H9 (cell line): ENCODE measurements around the gene SLC9A9. TPM values are rescaled to one million over a fixed set of nuclear protein-coding genes. Genes with fewer than 3 reads are reported as not detected.

ENCODE experiments used
- DNase-seq: peaks from one replicate; pipeline ENCODE4 v3.0.0-alpha.2; 2017
- H2AFZ ChIP-seq: one replicate; pipeline ENCODE4 v1.6.1; 2013; ENCODE audit warnings: mild to moderate bottlenecking, low read length, control low read depth, moderate library complexity
- H2AK5ac ChIP-seq: 2 replicates; pipeline ENCODE4 v1.6.1; 2013; ENCODE audit warnings: low read length, control low read depth, mixed read lengths; ENCODE audit not compliant: insufficient read length
- H2BK120ac ChIP-seq: one replicate; pipeline ENCODE4 v1.6.1; 2013; ENCODE audit warnings: low read depth, mild to moderate bottlenecking, low read length, control low read depth, inconsistent platforms; ENCODE audit not compliant: poor library complexity, severe bottlenecking
- H2BK12ac ChIP-seq: 2 replicates; pipeline ENCODE4 v1.6.1; 2013; ENCODE audit warnings: low read length, control low read depth, mixed read lengths, low read depth; ENCODE audit not compliant: insufficient read length
- H2BK15ac ChIP-seq: 2 replicates; pipeline ENCODE4 v1.6.1; 2013; ENCODE audit warnings: low read depth, low read length, control low read depth
- H2BK20ac ChIP-seq: one replicate; pipeline ENCODE4 v1.6.1; 2013; ENCODE audit warnings: low read depth, mild to moderate bottlenecking, low read length, control low read depth, inconsistent platforms; ENCODE audit not compliant: poor library complexity, severe bottlenecking
- H2BK5ac ChIP-seq: 2 replicates; pipeline ENCODE4 v1.6.1; 2013; ENCODE audit warnings: low read length, control low read depth, mixed read lengths; ENCODE audit not compliant: insufficient read length
- H3K14ac ChIP-seq: 2 replicates; pipeline ENCODE4 v1.6.1; 2013; ENCODE audit warnings: low read length, control low read depth; ENCODE audit not compliant: insufficient read depth
- H3K18ac ChIP-seq: 2 replicates; pipeline ENCODE4 v1.6.1; 2013; ENCODE audit warnings: low read depth, mild to moderate bottlenecking, mixed read lengths, low read length, control low read depth; ENCODE audit not compliant: insufficient read length
- H3K23ac ChIP-seq: 2 replicates; pipeline ENCODE4 v1.6.1; 2013; ENCODE audit warnings: low read length, control low read depth, mixed read lengths, low read depth; ENCODE audit not compliant: insufficient read length
- H3K23me2 ChIP-seq: 2 replicates; pipeline ENCODE4 v1.6.1; 2013; ENCODE audit warnings: low read depth, mild to moderate bottlenecking, mixed read lengths, low read length, control low read depth; ENCODE audit not compliant: insufficient read length, poor library complexity, severe bottlenecking
- H3K27ac ChIP-seq: 2 replicates; pipeline ENCODE4 v1.5.1; 2013; ENCODE audit warnings: low read length, control low read depth, mixed read lengths, low read depth; ENCODE audit not compliant: insufficient read length
- H3K27me3 ChIP-seq: 2 replicates; pipeline ENCODE4 v1.6.1; 2013; ENCODE audit warnings: low read length, control low read depth, inconsistent platforms; ENCODE audit not compliant: insufficient read depth
- H3K4ac ChIP-seq: 2 replicates; pipeline ENCODE4 v1.6.1; 2013; ENCODE audit warnings: low read depth, mild to moderate bottlenecking, control low read depth, inconsistent platforms, low read length, moderate library complexity
- H3K4me1 ChIP-seq: 2 replicates; pipeline ENCODE4 v1.6.1; 2013; ENCODE audit warnings: low read length, control low read depth, inconsistent platforms; ENCODE audit not compliant: insufficient read depth
- H3K4me2 ChIP-seq: 2 replicates; pipeline ENCODE4 v1.6.1; 2013; ENCODE audit warnings: low read length, control low read depth, mixed read lengths; ENCODE audit not compliant: insufficient read length, insufficient read depth
- H3K56ac ChIP-seq: 2 replicates; pipeline ENCODE4 v1.6.1; 2013; ENCODE audit warnings: low read depth, mild to moderate bottlenecking, mixed read lengths, low read length, control low read depth; ENCODE audit not compliant: insufficient read length
- H3K79me1 ChIP-seq: 2 replicates; pipeline ENCODE4 v1.6.1; 2013; ENCODE audit warnings: low read depth, mild to moderate bottlenecking, moderate library complexity, low read length, control low read depth, inconsistent platforms; ENCODE audit not compliant: insufficient read depth, poor library complexity, severe bottlenecking
- H3K79me2 ChIP-seq: 2 replicates; pipeline ENCODE4 v1.6.1; 2013; ENCODE audit warnings: low read length, control low read depth, inconsistent platforms; ENCODE audit not compliant: insufficient read depth
- H3K9ac ChIP-seq: 2 replicates; pipeline ENCODE4 v1.6.1; 2013; ENCODE audit warnings: low read length, control low read depth, mixed read lengths; ENCODE audit not compliant: insufficient read length; ENCODE audit errors: extremely low read depth
- H3K9me3 ChIP-seq: one replicate; pipeline ENCODE4 v1.6.1; 2013; ENCODE audit warnings: low read depth, low read length, inconsistent platforms; ENCODE audit not compliant: control insufficient read depth
- H3T11ph ChIP-seq: one replicate; pipeline ENCODE4 v1.6.1; 2013; ENCODE audit warnings: mild to moderate bottlenecking, low read length, control low read depth, inconsistent platforms
- H4K20me1 ChIP-seq: one replicate; pipeline ENCODE4 v1.6.1; 2013; ENCODE audit not compliant: control insufficient read depth, insufficient read length, insufficient read depth
- H4K5ac ChIP-seq: 2 replicates; pipeline ENCODE4 v1.6.1; 2013; ENCODE audit warnings: low read depth, mild to moderate bottlenecking, mixed read lengths, low read length, control low read depth; ENCODE audit not compliant: insufficient read length
- H4K8ac ChIP-seq: replicated peaks from 2 replicates; pipeline ENCODE4 v1.6.1; 2013; ENCODE audit warnings: low read length, control low read depth, mixed read lengths, low read depth; ENCODE audit not compliant: insufficient read length
- H4K91ac ChIP-seq: 2 replicates; pipeline ENCODE4 v1.6.1; 2013; ENCODE audit warnings: low read depth, mild to moderate bottlenecking, moderate library complexity, mixed read lengths, low read length, control low read depth; ENCODE audit not compliant: insufficient read length
- H3K27ac Mint-ChIP-seq, 3 experiments: 2 replicates in 2 of 3; 3 replicates in 1 of 3; pipeline ENCODE4 v1.8.0; 2020 to 2021; ENCODE audit warnings: mixed read lengths in 3 of 3, mild to moderate bottlenecking in 1 of 3, moderate library complexity in 1 of 3
- H3K27me3 Mint-ChIP-seq: 2 replicates; pipeline ENCODE4 v1.8.0; 2021; ENCODE audit warnings: low read depth, mild to moderate bottlenecking, moderate library complexity, mixed read lengths
- H3K36me3 Mint-ChIP-seq, 3 experiments: 2 replicates in 2 of 3; 3 replicates in 1 of 3; pipeline ENCODE4 v1.8.0; 2020 to 2021; ENCODE audit warnings: low read depth in 3 of 3, mixed read lengths in 3 of 3; ENCODE audit not compliant: insufficient read depth in 1 of 3
- H3K4me1 Mint-ChIP-seq, 2 experiments: 2 replicates each; pipeline ENCODE4 v1.8.0; 2020; ENCODE audit warnings: mixed read lengths in 2 of 2
- H3K4me3 Mint-ChIP-seq, 2 experiments: 2 replicates in 1 of 2; 3 replicates in 1 of 2; pipeline ENCODE4 v1.8.0; 2020 to 2021; ENCODE audit warnings: mild to moderate bottlenecking in 2 of 2, mixed read lengths in 2 of 2, moderate library complexity in 1 of 2
- H3K9me3 Mint-ChIP-seq, 2 experiments: 2 replicates in 1 of 2; 3 replicates in 1 of 2; pipeline ENCODE4 v1.8.0; 2020; ENCODE audit warnings: mild to moderate bottlenecking in 2 of 2, mixed read lengths in 2 of 2, moderate library complexity in 1 of 2
- WGBS: extraction: QIAGEN DNeasy Blood & Tissue Kit; methylation state at CpG from one replicate; pipeline ENCODE4 v1.1.7; 2013; ENCODE audit warnings: missing lambda C conversion rate, low lambda C conversion rate, mixed read lengths; ENCODE audit not compliant: insufficient read length; ENCODE audit errors: extremely low coverage; 5-methylcytosine and 5-hydroxymethylcytosine counted together
- total RNA-seq: library from RNA; stranded (reverse); gene quantifications from 2 replicates; pipeline ENCODE4 v1.2.1, GENCODE V29; 2021
- TF ChIP-seq, protein P1 (sequence below): fragments of 200-600 bp; sonication (generic); conservative IDR thresholded peaks from 3 replicates; pipeline ENCODE4 v1.8.0; 2021; ENCODE audit warnings: antibody characterized with exemption, mild to moderate bottlenecking

SLC9A9 gene
- total RNA-seq, 1 experiment from 2014 or later: 0.35 TPM

DNA sequence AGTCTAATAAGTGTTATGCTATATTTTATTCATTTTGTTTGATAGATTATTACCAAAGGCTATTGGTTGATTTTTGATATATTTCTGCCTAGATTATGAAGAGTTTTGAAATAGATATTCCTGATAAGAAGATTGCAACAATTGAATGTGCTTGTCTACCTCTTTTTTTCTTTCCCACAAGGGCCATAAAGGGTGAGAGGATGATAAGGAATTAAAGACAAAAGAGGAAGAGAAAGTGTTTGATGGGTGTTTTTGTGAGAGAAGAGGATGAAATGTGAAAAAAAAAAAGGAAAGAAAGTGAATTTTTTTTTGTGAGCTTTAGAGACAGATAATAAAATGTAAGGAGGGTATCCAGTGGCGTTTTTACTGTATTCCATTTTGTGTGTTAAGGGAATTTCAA is 484.3 kb downstream of the SLC9A9 start:
- Histone ChIP-seq H4K8ac (no peak overlapping the region), H4K5ac (no peak overlapping the region), H3K27ac (no peak overlapping the region), H3K23me2 (no peaks in the 10 kb centered on the region), H2BK12ac (no peak overlapping the region), H2AK5ac (no peak overlapping the region), H3K23ac (no peak overlapping the region), H3K4me2 (no peak overlapping the region), H2BK5ac (no peak overlapping the region), H2AFZ (no peak overlapping the region), H3K18ac (no peak overlapping the region), H3K79me1 (no peaks in the 10 kb centered on the region), H3K4me1 (no peaks in the 10 kb centered on the region), H4K91ac (no peak overlapping the region), H2BK20ac (no peak overlapping the region), H4K20me1 (no peaks in the 10 kb centered on the region), H3K56ac (no peak overlapping the region), H3K4ac (no peak overlapping the region), H3K79me2 (no peaks in the 10 kb centered on the region), H2BK120ac (no peak overlapping the region), H3K9ac (no peak overlapping the region), H2BK15ac (no peak overlapping the region), H3K14ac (no peak overlapping the region), H3K27me3 (no peaks in the 10 kb centered on the region), H3T11ph (no peak overlapping the region), H3K9me3 (no peaks in the 10 kb centered on the region)
- TF ChIP-seq, protein P1, sequence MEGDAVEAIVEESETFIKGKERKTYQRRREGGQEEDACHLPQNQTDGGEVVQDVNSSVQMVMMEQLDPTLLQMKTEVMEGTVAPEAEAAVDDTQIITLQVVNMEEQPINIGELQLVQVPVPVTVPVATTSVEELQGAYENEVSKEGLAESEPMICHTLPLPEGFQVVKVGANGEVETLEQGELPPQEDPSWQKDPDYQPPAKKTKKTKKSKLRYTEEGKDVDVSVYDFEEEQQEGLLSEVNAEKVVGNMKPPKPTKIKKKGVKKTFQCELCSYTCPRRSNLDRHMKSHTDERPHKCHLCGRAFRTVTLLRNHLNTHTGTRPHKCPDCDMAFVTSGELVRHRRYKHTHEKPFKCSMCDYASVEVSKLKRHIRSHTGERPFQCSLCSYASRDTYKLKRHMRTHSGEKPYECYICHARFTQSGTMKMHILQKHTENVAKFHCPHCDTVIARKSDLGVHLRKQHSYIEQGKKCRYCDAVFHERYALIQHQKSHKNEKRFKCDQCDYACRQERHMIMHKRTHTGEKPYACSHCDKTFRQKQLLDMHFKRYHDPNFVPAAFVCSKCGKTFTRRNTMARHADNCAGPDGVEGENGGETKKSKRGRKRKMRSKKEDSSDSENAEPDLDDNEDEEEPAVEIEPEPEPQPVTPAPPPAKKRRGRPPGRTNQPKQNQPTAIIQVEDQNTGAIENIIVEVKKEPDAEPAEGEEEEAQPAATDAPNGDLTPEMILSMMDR: no peak
- DNase-seq: no peak
- H3K27me3 Mint-ChIP-seq: no peaks in the 10 kb centered on the region
- no peak overlapping the region for H3K4me3 Mint-ChIP-seq
- no peaks in the 10 kb centered on the region for H3K36me3 Mint-ChIP-seq
- no peaks in the 10 kb centered on the region for H3K9me3 Mint-ChIP-seq
- H3K27ac Mint-ChIP-seq: no peak overlapping the region
- WGBS: no CpG with 5 or more reads among the region's 1 CpG
- H3K4me1 Mint-ChIP-seq: peaks cover 0 to 4% of the 10 kb centered on the region in 2 experiments; a peak in 2 of 4 replicates
